HepG2 (cell line): ENCODE measurements around the gene FAM83G. TPM values are rescaled to one million over a fixed set of nuclear protein-coding genes. Genes with fewer than 3 reads are reported as not detected.

Experiments used
- ESRRA ChIP-seq: sonication (generic); formaldehyde crosslinking; IDR thresholded peaks from 2 replicates; pipeline ENCODE4 v1.5.1; 2020; ENCODE audit warnings: mild to moderate bottlenecking, low read depth, missing genetic modification reagents
- HOXD1 ChIP-seq: sonication (generic); formaldehyde crosslinking; IDR thresholded peaks from 2 replicates; pipeline ENCODE4 v1.5.0; 2020; ENCODE audit warnings: missing genetic modification reagents
- KLF11 ChIP-seq: IDR thresholded peaks from 2 replicates; pipeline ENCODE4 v1.6.1; 2016; ENCODE audit warnings: missing compliant biosample characterization
- MXI1 ChIP-seq: IDR thresholded peaks from 3 replicates; pipeline ENCODE4 v1.6.1; 2012; ENCODE audit warnings: low read depth, low read length, inconsistent platforms, borderline replicate concordance
- PRDM15 ChIP-seq: sonication (generic); formaldehyde crosslinking; IDR thresholded peaks from 2 replicates; pipeline ENCODE4 v1.4.0; 2020; ENCODE audit warnings: missing genetic modification reagents
- SNAPC4 ChIP-seq: sonication (generic); formaldehyde crosslinking; IDR thresholded peaks from 2 replicates; pipeline ENCODE4 v1.4.0; 2020; ENCODE audit warnings: mild to moderate bottlenecking, missing genetic modification reagents
- SNAPC5 ChIP-seq: sonication (generic); formaldehyde crosslinking; IDR thresholded peaks from 2 replicates; pipeline ENCODE4 v1.8.1; 2023; ENCODE audit warnings: mild to moderate bottlenecking, missing genetic modification reagents, borderline replicate concordance
- ZC3H4 ChIP-seq: sonication (generic); formaldehyde crosslinking; IDR thresholded peaks from 2 replicates; pipeline ENCODE4 v1.4.0; 2020; ENCODE audit warnings: missing genetic modification reagents, borderline replicate concordance
- ZNF318 ChIP-seq: sonication (generic); formaldehyde crosslinking; IDR thresholded peaks from 2 replicates; pipeline ENCODE4 v1.4.0; 2020; ENCODE audit warnings: mild to moderate bottlenecking, missing genetic modification reagents
- ZNF431 ChIP-seq: sonication (generic); formaldehyde crosslinking; IDR thresholded peaks from 2 replicates; pipeline ENCODE4 v1.9.0; 2022; ENCODE audit warnings: missing genetic modification reagents, low read depth, mild to moderate bottlenecking, borderline replicate concordance
- ZNF547 ChIP-seq: sonication (generic); formaldehyde crosslinking; IDR thresholded peaks from 2 replicates; pipeline ENCODE4 v1.5.1; 2020; ENCODE audit warnings: mild to moderate bottlenecking, missing genetic modification reagents
- polyA plus RNA-seq, 8 experiments: library from polyadenylated mRNA; depleted of rRNA in 3 of 8; stranded (reverse) in 7 of 8; unstranded in 1 of 8; fragments of >200 nt; fragmentation: Illumina TruSeq in 4 of 8; extraction: Trizol in 4 of 8; gene quantifications; 2 replicates each; pipeline versions ENCODE4 v1.2.1 to v1.2.3, GENCODE V29; 2011 to 2016; ENCODE audit warnings: low read depth in 4 of 8, missing spikeins in 1 of 8, mixed read lengths in 1 of 8; ENCODE audit not compliant: insufficient read depth in 1 of 8
- total RNA-seq, 5 experiments: library from RNA; depleted of rRNA; stranded (reverse); fragments of >200 nt; fragmentation: Illumina TruSeq; extraction: Trizol; gene quantifications; 2 replicates each; pipeline ENCODE4 v1.2.3, GENCODE V29; 2016; ENCODE audit warnings: low read depth in 1 of 5

The FAM83G gene
- total and polyA plus RNA-seq, 2 of the 13 experiments (the other 11 are each of a cell fraction or from before 2014, with no cell fraction given): 13.7 to 18.6 TPM

- TF ChIP-seq ZNF547: peak; percentile 94
- TF ChIP-seq SNAPC4 (CRISPR knock-in tag): peak; percentile 94; the same call in 1 of the 2 replicates
- TF ChIP-seq ZNF318 (CRISPR knock-in tag): peak; percentile 78; the same call in 1 of the 2 replicates
- no peak for TF ChIP-seq SNAPC5 (CRISPR knock-in tag)
- TF ChIP-seq HOXD1 (CRISPR knock-in tag): peak; percentile 89
- peak; percentile 91; the same call in 2 of the 3 replicates for TF ChIP-seq MXI1
- no peak for TF ChIP-seq PRDM15 (CRISPR knock-in tag)
- no peak for TF ChIP-seq ZC3H4
- peak; percentile 88; the same call in 1 of the 2 replicates for TF ChIP-seq KLF11
- TF ChIP-seq ZNF431 (CRISPR knock-in tag): peak; percentile 100
- peak; percentile 97 for TF ChIP-seq ESRRA (CRISPR knock-in tag)
These were observed 15.9 kb downstream of the FAM83G start (continued) for GRCh38 chr17:18988546-18989173.
